ENCODE results near the gene CARD6. TPM values are rescaled to one million over a fixed set of nuclear protein-coding genes. Genes with fewer than 3 reads are reported as not detected.
"Not testable (repeated sequence)": the region's sequence is repeated elsewhere in the genome, so short reads cannot be mapped to it uniquely, and the experiment has no call there.

The CARD6 gene
- total and polyA plus RNA-seq, 3 donors from 2014 or later = 3.0 to 4.8 (median 3.1) TPM

DNA sequence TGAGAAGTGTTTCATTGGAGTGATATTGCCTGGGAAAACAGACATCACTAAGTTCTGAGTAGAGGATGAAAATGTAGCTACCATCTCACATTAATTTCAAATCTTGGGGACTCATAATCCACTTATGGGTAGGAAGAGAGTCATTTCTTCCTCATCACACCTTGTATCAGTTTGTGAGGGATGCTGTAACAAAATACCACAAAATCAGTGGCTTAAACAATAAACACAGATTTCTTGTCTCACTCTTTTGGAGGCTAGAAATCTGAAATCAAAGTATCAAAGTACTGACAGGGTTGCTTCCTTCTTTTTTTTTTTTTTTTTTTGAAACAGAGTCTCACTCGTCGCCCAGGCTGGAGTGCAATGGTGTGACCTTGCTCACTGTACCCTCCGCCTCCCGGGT is 3.4 kb downstream of the CARD6 start:
- TF ChIP-seq POLR2A (IDR thresholded peaks at IDR 0.05) = no peak
- WGBS, 2 donors = 92 to 93% methylated on average over 4 of the region's 4 CpGs
- Histone ChIP-seq H3K36me3 (ENCODE audit: low read depth, missing control alignments) (no peaks in the 10 kb centered on the region), H3K4me3 (no peak overlapping the region), H3K4me1 (peaks cover 7% of the 10 kb centered on the region), H3K9me3 (no peaks in the 10 kb centered on the region), H3K27me3 (no peaks in the 10 kb centered on the region), H3K27ac (no peak overlapping the region)
- intact Hi-C loops (cut with DNase I; ENCODE audit: low total_unique reads) = no loop called here
- no peak for DNase-seq

DNA sequence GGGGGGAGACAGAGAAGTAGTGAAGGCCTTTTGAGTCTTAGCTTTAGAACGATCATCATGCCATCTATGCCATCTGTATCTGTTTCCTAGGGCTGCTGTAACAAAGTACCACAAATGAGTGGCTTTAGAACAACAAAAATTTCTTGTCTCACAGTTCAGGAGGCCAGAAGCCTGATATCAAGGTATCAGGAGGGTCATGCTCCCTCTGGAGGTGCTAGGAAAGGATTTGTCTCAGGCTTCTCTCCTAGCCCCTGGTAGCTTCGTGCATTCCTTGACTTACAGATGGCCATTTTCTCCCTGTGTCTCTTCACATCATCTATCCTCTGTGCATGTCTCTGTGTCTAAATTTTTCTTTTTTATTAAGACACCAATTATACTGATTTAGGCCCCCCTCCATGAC is 5.2 kb downstream of the CARD6 start:
- Histone ChIP-seq H3K27ac (no peak overlapping the region), H3K36me3 (ENCODE audit: low read depth, missing control alignments) (no peaks in the 10 kb centered on the region), H3K27me3 (no peaks in the 10 kb centered on the region), H3K9me3 (no peaks in the 10 kb centered on the region), H3K4me1 (peaks cover 7% of the 10 kb centered on the region), H3K4me3 (no peak overlapping the region)
- 87 to 92% methylated on average over 2 of the region's 2 CpGs for WGBS, 2 donors
- TF ChIP-seq, protein P1, sequence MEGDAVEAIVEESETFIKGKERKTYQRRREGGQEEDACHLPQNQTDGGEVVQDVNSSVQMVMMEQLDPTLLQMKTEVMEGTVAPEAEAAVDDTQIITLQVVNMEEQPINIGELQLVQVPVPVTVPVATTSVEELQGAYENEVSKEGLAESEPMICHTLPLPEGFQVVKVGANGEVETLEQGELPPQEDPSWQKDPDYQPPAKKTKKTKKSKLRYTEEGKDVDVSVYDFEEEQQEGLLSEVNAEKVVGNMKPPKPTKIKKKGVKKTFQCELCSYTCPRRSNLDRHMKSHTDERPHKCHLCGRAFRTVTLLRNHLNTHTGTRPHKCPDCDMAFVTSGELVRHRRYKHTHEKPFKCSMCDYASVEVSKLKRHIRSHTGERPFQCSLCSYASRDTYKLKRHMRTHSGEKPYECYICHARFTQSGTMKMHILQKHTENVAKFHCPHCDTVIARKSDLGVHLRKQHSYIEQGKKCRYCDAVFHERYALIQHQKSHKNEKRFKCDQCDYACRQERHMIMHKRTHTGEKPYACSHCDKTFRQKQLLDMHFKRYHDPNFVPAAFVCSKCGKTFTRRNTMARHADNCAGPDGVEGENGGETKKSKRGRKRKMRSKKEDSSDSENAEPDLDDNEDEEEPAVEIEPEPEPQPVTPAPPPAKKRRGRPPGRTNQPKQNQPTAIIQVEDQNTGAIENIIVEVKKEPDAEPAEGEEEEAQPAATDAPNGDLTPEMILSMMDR (IDR thresholded peaks at IDR 0.05) = no peak
- no peak for TF ChIP-seq POLR2A (IDR thresholded peaks at IDR 0.05)
- no peak for DNase-seq
- intact Hi-C loops (cut with DNase I; ENCODE audit: low total_unique reads) = no loop called here

DNA sequence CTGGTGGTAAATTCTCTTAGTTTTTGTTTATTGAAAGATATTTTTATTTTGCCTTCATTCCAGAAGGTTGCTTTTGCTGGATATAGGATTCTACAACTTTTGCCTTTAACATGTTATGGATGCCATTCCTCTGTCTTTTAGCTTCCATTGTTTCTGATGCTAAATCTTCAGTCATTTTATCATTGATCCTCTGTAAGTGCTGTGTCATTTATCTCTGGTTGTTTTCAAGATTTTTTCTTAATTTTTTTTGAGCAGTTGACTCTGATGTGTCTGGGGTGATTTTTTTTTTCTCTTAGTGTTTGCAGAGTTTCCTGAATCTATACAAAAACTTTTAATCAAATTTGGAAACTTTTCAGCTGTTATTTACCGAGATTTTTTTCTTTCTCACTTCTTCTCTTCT is 6.4 kb downstream of the CARD6 start:
- DNase-seq = no peak
- H3K9me3 ChIP-seq = no peaks in the 10 kb centered on the region
- 93 to 95% methylated on average over 1 of the region's 1 CpG for WGBS, 2 donors
- H3K4me3 ChIP-seq = no peak overlapping the region
- intact Hi-C loops (cut with DNase I; ENCODE audit: low total_unique reads) = no loop called here
- TF ChIP-seq POLR2A (IDR thresholded peaks at IDR 0.05) = no peak
- TF ChIP-seq, protein P1 (IDR thresholded peaks at IDR 0.05) = no peak
- H3K36me3 ChIP-seq (ENCODE audit: low read depth, missing control alignments) = no peaks in the 10 kb centered on the region
- H3K4me1 ChIP-seq = peaks cover 7% of the 10 kb centered on the region
- H3K27me3 ChIP-seq = no peaks in the 10 kb centered on the region
- no peak overlapping the region for H3K27ac ChIP-seq

DNA sequence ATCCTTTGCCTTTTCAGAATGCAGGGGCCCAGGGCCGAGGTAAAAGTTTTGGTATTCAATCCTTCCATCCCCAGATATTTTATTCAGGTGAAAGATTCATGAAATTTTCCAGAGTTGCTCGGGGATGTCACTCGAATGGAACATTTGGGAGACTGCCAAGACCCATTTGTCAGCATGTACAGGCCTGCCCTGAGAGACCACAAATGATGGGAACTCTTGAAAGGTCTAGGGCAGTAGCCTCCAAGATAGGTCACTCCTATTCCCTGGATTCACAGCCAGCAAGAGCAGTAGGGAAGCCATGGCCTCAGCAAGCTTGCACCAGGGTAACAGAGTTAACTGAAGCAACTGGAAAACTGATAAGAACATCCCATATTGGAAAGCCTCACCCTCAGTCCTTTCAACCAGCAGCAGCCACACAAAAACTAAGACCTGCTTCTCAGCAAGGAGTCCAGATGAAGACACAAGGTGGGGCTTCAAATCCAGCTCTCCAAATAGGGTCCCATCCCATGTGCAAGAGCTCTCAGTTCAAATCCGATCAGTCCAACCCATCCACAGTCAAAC is 12.5 kb downstream of the CARD6 start:
- no peaks in the 10 kb centered on the region for H3K36me3 ChIP-seq (ENCODE audit: low read depth, missing control alignments)
- DNase-seq = no peak
- WGBS, 2 donors = 81 to 92% methylated on average over 4 of the region's 4 CpGs
- no peaks in the 10 kb centered on the region for H3K27me3 ChIP-seq
- TF ChIP-seq POLR2A (IDR thresholded peaks at IDR 0.05) = no peak
- TF ChIP-seq, protein P1 (IDR thresholded peaks at IDR 0.05) = no peak
- no peaks in the 10 kb centered on the region for H3K4me1 ChIP-seq
- H3K27ac ChIP-seq = no peak overlapping the region
- no peaks in the 10 kb centered on the region for H3K9me3 ChIP-seq
- intact Hi-C loops (cut with DNase I; ENCODE audit: low total_unique reads) = no loop called here
- no peak overlapping the region for H3K4me3 ChIP-seq

DNA sequence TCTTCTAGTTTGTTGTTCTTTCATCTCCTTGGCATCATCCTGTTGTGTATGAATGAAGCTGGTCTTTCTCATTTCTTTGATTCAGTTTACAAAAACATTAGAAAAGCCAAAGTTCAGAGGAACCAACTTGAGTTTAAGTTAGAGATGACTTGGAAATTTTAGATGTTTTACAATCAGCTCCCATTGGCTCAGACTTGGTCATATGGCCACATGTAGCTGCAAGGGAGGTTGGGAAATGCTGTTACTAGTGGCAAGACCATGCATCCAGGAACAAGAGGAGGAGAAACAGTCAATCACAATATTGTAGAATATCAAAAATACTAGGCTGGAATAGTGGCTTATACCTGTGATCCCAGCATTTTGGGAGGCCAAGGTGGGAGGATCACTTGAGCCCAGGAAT is 19.5 kb downstream of the CARD6 start:
- H3K27me3 ChIP-seq = no peaks in the 10 kb centered on the region
- no peaks in the 10 kb centered on the region for H3K36me3 ChIP-seq (ENCODE audit: low read depth, missing control alignments)
- no peaks in the 10 kb centered on the region for H3K9me3 ChIP-seq
- TF ChIP-seq, protein P1 (IDR thresholded peaks at IDR 0.05) = no peak
- TF ChIP-seq POLR2A (IDR thresholded peaks at IDR 0.05) = no peak
- no peaks in the 10 kb centered on the region for H3K4me1 ChIP-seq
- H3K4me3 ChIP-seq = no peak overlapping the region
- no peak overlapping the region for H3K27ac ChIP-seq
- no peak for DNase-seq
- intact Hi-C loops (cut with DNase I; ENCODE audit: low total_unique reads) = no loop called here

DNA sequence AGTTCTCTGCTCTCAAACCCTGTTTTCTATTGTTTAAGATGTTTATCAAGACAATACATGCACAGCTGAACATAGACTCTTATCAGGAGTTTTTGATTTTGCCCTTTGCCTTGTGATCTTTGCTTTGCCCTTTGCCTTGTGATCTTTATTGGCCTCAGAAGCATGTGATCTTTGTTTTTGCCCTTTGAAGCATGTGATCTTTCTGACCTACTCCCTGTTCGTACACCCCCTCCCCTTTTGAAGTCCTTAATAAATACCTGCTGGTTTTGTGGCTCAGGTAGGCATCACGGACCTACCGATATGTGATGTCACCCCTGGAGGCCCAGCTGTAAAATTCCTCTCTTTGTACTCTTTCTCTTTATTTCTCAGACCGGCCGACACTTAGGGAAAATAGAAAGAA is 23.8 kb downstream of the CARD6 start:
- H3K9me3 ChIP-seq; H3K4me3 ChIP-seq; H3K27me3 ChIP-seq; H3K4me1 ChIP-seq; H3K36me3 ChIP-seq (ENCODE audit: low read depth, missing control alignments); H3K27ac ChIP-seq; DNase-seq; intact Hi-C loops (cut with DNase I; ENCODE audit: low total_unique reads): not testable (repeated sequence)
- 94 to 95% methylated on average over 5 of the region's 5 CpGs for WGBS, 2 donors
